RWPE2 (cell line): ENCODE measurements around the gene PKD2L1.

Experiments used
- ATAC-seq: fragments of 200-7000 bp; cut with Tn5 transposase; 3 replicates; pipeline ENCODE4 v1.9.1; 2021; ENCODE audit warnings: low read depth
- DNase-seq: peaks from one replicate; pipeline ENCODE4 v3.0.0-alpha.2; 2020; ENCODE audit warnings: low spot score
- H3K27ac ChIP-seq: fragments of 450-650 bp; 2 replicates; pipeline ENCODE4 v1.5.1; 2017; ENCODE audit warnings: mild to moderate bottlenecking; ENCODE audit not compliant: poor library complexity, severe bottlenecking
- H3K27me3 ChIP-seq: fragments of 250-450 bp; sonication (Bioruptor Pico); 2 replicates; pipeline ENCODE4 v1.5.1; 2021; ENCODE audit warnings: mild to moderate bottlenecking, moderate library complexity; ENCODE audit not compliant: insufficient read depth, poor library complexity, severe bottlenecking
- H3K36me3 ChIP-seq: fragments of 250-450 bp; sonication (Bioruptor Pico); 2 replicates; pipeline ENCODE4 v1.5.1; 2020; ENCODE audit warnings: low read depth, mild to moderate bottlenecking, moderate library complexity
- H3K4me1 ChIP-seq: fragments of 250-450 bp; sonication (Bioruptor Pico); 2 replicates; pipeline ENCODE4 v1.5.1; 2021; ENCODE audit warnings: mild to moderate bottlenecking, moderate library complexity; ENCODE audit not compliant: insufficient read depth, poor library complexity, severe bottlenecking
- H3K4me3 ChIP-seq: fragments of 250-450 bp; sonication (Bioruptor Pico); 2 replicates; pipeline ENCODE4 v1.5.1; 2021; ENCODE audit warnings: mild to moderate bottlenecking, moderate library complexity; ENCODE audit not compliant: severe bottlenecking
- H3K9me3 ChIP-seq: fragments of 250-450 bp; sonication (Bioruptor Pico); 2 replicates; pipeline ENCODE4 v1.5.1; 2021; ENCODE audit warnings: mild to moderate bottlenecking, moderate library complexity; ENCODE audit not compliant: severe bottlenecking
- TF ChIP-seq, protein P1 (sequence below): fragments of 450-650 bp; IDR thresholded peaks from one replicate; pipeline ENCODE4 v1.5.1; 2017; ENCODE audit warnings: mild to moderate bottlenecking, moderate library complexity; ENCODE audit not compliant: poor library complexity, severe bottlenecking

The PKD2L1 gene

GRCh38 chr10:100238429-100238828 is 91.6 kb downstream of the PKD2L1 start:
- TF ChIP-seq, protein P1, sequence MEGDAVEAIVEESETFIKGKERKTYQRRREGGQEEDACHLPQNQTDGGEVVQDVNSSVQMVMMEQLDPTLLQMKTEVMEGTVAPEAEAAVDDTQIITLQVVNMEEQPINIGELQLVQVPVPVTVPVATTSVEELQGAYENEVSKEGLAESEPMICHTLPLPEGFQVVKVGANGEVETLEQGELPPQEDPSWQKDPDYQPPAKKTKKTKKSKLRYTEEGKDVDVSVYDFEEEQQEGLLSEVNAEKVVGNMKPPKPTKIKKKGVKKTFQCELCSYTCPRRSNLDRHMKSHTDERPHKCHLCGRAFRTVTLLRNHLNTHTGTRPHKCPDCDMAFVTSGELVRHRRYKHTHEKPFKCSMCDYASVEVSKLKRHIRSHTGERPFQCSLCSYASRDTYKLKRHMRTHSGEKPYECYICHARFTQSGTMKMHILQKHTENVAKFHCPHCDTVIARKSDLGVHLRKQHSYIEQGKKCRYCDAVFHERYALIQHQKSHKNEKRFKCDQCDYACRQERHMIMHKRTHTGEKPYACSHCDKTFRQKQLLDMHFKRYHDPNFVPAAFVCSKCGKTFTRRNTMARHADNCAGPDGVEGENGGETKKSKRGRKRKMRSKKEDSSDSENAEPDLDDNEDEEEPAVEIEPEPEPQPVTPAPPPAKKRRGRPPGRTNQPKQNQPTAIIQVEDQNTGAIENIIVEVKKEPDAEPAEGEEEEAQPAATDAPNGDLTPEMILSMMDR: no peak
- ATAC-seq (no peak), DNase-seq (no peak)
- Histone ChIP-seq H3K4me1 (no peaks in the 10 kb centered on the region), H3K27me3 (no peaks in the 10 kb centered on the region), H3K27ac (no peak overlapping the region), H3K36me3 (peaks cover 88% of the 10 kb centered on the region), H3K9me3 (no peaks in the 10 kb centered on the region), H3K4me3 (no peak overlapping the region)
